Stimulated activated CD8-positive, alpha-beta memory T cell treated with anti-CD3 and anti-CD28 coated beads, Interleukin-2, amount 100 ng/mL, for 48 hours (primary cell): ENCODE results near the gene NCAPD2.

Experiments used
- DNase-seq, 2 donors: peaks; one replicate each; pipeline ENCODE4 v3.0.0-alpha.2; 2020; ENCODE audit warnings: low read depth in 2 of 2

Gene NCAPD2

DNA sequence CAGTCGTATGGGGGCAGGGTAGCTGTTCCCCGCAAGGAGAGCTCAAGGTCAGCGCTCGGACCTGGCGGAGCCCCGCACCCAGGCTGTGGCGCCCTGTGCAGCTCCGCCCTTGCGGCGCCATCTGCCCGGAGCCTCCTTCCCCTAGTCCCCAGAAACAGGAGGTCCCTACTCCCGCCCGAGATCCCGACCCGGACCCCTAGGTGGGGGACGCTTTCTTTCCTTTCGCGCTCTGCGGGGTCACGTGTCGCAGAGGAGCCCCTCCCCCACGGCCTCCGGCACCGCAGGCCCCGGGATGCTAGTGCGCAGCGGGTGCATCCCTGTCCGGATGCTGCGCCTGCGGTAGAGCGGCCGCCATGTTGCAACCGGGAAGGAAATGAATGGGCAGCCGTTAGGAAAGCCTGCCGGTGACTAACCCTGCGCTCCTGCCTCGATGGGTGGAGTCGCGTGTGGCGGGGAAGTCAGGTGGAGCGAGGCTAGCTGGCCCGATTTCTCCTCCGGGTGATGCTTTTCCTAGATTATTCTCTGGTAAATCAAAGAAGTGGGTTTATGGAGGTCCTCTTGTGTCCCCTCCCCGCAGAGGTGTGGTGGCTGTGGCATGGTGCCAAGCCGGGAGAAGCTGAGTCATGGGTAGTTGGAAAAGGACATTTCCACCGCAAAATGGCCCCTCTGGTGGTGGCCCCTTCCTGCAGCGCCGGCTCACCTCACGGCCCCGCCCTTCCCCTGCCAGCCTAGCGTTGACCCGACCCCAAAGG lies 41.2 kb downstream of the NCAPD2 start:
- peak; percentile 63 to 70 for DNase-seq

- DNase-seq: no peak
Measured at GRCh38 chr12:6535697-6535946, 41.7 kb downstream of the NCAPD2 start.

DNA sequence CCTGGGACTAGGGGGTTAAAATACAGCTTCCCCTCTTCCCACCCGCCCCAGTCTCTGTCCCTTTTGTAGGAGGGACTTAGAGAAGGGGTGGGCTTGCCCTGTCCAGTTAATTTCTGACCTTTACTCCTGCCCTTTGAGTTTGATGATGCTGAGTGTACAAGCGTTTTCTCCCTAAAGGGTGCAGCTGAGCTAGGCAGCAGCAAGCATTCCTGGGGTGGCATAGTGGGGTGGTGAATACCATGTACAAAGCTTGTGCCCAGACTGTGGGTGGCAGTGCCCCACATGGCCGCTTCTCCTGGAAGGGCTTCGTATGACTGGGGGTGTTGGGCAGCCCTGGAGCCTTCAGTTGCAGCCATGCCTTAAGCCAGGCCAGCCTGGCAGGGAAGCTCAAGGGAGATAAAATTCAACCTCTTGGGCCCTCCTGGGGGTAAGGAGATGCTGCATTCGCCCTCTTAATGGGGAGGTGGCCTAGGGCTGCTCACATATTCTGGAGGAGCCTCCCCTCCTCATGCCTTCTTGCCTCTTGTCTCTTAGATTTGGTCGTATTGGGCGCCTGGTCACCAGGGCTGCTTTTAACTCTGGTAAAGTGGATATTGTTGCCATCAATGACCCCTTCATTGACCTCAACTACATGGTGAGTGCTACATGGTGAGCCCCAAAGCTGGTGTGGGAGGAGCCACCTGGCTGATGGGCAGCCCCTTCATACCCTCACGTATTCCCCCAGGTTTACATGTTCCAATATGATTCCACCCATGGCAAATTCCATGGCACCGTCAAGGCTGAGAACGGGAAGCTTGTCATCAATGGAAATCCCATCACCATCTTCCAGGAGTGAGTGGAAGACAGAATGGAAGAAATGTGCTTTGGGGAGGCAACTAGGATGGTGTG lies 42.3 kb downstream of the NCAPD2 start:
- DNase-seq: peak in 1 of 2 donors; percentile 3

DNA sequence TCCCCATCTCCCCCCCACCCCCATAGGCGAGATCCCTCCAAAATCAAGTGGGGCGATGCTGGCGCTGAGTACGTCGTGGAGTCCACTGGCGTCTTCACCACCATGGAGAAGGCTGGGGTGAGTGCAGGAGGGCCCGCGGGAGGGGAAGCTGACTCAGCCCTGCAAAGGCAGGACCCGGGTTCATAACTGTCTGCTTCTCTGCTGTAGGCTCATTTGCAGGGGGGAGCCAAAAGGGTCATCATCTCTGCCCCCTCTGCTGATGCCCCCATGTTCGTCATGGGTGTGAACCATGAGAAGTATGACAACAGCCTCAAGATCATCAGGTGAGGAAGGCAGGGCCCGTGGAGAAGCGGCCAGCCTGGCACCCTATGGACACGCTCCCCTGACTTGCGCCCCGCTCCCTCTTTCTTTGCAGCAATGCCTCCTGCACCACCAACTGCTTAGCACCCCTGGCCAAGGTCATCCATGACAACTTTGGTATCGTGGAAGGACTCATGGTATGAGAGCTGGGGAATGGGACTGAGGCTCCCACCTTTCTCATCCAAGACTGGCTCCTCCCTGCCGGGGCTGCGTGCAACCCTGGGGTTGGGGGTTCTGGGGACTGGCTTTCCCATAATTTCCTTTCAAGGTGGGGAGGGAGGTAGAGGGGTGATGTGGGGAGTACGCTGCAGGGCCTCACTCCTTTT lies 43.1 kb downstream of the NCAPD2 start:
- DNase-seq: no peak

- peak; percentile 65 to 68 for DNase-seq
Measured at GRCh38 chr12:6537580-6538419, 43.9 kb downstream of the NCAPD2 start.

GRCh38 chr12:6538420-6539313 lies 44.8 kb downstream of the NCAPD2 start:
- DNase-seq: no peak

GRCh38 chr12:6539314-6539682 lies 45.4 kb downstream of the NCAPD2 start:
- no peak for DNase-seq

- DNase-seq: no peak
Measured at GRCh38 chr12:6539707-6540134, 45.8 kb downstream of the NCAPD2 start.

DNA sequence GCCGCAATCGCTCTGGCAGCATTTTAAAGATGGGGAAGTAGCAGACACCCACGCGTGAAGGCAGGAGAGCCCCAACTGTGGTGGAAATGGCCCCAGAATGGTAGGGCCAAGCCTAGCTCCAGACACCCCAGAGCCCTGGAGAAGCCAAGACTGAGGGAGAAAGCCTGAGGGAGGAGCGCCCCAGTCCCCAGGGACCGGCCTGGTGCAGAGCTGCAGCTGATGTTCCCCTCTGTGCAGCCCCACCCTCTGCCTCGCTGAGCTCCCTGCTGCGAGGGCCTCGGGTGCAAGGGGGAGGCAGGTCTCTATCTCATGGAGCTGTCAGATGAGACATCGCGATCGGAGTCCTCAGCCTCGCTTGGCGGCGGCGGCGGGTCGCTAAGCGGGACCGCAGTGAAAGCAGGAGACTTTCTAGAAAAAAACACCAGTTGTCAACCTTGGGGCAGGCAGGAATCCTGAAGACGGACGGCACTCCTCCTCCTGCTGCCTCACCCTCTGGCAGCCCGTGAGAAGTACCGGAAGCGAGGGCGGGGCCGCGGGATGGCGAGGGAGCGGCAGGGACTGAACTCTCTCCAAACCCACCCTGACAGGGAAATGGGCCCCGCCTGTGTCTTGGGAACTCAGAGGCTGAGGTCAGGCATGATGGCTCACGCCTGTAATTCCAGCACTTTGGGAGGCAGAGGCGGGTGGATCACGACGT lies 46.4 kb downstream of the NCAPD2 start:
- no peak for DNase-seq

DNA sequence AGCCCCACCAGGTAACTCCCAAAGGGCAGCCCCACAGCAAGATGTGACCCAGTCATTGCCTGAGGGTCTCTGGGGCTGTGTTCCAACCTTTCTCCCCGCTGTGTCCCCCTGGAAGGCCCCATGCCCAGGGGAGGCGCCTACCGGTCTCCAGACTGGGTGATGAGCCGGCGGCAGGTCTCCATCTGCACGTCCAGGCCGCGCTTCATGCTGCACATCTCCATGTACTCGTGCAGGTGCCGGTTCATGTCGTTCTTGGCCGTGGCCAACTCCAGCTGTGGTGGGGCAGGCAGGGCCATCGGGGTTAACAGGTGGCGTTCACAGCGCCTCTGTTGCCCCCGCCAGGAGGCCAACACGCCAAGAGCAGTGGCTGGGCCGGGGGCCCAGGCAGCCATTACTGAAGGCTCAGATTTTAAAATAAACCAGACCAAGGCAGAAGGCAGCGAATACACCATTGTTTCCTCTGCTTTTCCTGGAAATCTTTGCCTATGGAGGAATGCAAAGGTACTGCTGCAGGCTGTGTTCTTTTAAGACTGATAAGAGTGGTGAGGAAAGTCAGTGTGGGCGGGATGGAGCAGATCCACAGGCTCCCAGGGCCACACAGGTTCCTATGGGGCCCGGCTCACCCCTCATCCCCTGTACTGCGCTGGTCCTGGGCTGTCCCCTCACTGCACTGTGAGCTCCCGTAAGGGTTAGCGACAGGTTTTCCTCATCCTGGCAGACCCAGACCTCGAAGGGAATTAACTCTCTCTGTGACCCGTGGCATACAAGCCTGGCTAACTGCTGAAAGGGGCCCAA lies 47.7 kb downstream of the NCAPD2 start:
- no peak for DNase-seq

DNA sequence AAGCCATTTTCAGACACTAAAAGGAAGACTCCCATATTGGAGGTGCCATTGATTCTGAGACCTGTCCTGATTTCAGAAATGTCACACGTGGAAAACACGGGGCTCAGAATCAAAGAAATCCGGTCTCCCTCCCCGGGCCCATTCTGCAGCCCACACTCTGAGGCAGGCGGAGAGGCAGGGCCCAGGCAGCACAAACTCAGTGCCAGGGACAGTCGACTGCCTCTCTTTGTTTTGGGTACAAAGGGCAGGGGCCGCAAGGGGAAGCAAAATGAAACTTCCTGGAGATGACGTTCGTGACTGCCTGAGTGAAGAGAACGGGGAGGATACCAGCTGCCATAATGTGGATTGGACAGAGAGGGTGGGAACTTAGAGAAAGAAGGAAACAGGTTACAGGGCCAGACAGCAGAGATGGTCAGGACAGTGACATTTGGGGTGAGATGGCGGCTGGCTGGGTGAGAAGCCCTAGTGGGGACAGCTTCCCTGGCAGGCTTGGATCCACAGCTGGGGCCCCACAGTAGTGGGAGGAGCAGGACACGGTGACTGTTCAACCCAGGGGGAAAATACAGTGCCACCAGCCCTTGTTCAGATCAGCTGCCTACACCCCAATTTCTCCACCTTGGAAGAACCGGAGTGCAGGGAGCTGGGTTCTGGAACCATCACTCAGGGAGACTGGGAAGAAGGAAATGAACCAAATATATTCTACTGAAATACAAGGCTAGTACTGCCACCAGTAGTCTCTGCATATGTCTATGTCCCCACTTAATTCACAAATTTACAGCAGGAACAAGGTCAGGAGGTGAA lies 48.5 kb downstream of the NCAPD2 start:
- DNase-seq: no peak

DNA sequence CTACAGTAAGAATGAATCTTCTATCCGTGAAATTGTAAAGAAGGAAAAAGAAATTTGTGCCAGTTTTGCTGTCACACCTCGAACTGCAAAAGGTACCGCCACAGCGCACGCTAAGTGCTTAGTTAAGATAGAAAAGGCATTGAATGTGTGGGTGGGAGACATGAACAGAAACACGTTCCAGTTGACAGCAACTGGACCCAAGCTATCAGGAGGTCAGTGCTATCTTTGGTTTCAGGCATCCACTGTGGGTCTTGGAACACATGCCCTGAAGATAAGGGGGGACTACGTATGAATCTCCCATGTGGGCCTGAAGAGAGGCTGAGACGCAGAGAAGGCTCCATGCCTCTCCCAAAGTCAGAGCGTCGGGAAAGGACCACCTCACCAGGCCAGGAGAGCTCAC lies 52.1 kb downstream of the NCAPD2 start:
- no peak for DNase-seq

- DNase-seq: no peak
Measured at GRCh38 chr12:6547566-6547965, 53.7 kb downstream of the NCAPD2 start.

DNA sequence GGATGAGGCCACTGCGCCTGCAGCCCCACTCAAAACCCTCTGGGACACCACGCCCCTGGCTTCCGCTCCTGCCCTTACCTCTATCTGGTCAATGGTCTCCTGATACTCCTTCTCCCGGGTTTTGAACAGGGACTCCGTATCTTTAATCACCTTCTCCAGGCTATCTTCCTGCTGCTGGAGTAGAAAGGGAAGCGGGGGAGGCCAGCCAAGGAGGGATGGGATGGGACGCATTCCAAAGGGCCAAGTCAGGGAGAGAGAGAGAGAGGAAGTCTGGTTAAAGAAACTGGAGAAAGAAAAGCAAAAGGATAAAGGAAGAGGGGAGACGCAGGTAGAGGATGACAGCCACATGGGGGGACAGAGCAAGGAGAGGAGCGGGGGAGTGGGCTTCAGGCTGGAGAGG lies 54.1 kb downstream of the NCAPD2 start:
- DNase-seq: no peak

GRCh38 chr12:6548556-6548955 lies 54.7 kb downstream of the NCAPD2 start:
- DNase-seq: no peak

DNA sequence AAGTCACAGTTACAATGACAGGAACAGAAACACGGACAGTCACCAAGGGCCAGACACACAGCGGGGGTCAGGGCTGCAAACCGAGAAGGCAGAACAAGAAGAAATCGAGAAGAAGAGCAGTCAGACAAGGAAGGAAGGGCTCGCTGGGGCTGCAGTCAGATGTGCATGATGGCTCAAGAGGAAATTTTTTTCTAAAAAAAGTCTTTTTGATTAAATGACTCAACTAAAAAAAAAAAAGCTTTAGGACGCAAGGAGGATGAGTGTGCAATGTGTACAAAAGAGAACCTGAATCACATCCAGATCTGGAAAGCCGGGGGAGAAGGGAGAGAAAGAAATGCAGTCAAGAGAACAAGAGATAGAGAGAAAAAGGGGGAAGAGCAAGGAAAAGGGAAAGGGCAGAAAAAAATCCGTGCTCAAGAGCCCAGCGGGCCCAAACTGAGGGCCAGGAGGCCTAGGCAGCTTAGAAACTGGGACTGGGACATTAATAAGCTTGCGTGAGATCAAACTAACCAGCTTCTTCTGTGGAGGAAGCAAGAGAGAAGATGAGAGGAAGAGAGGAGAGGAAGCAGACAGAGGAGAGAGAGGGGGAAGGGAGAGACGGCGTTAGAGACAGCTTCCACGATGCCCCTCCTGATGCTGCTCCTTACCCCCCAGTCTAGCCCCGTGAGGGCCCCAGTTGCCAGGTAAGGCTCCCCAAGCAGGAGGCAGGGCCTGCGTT lies 55.2 kb downstream of the NCAPD2 start:
- DNase-seq: no peak

- DNase-seq: no peak
Measured at GRCh38 chr12:6549684-6550151, 55.8 kb downstream of the NCAPD2 start.
